ENCODE measurements around the gene GABRD. TPM values are rescaled to one million over a fixed set of nuclear protein-coding genes. Genes with fewer than 3 reads are reported as not detected.

Gene GABRD
- total RNA-seq, 1 experiment from 2014 or later, result 15.6 TPM

DNA sequence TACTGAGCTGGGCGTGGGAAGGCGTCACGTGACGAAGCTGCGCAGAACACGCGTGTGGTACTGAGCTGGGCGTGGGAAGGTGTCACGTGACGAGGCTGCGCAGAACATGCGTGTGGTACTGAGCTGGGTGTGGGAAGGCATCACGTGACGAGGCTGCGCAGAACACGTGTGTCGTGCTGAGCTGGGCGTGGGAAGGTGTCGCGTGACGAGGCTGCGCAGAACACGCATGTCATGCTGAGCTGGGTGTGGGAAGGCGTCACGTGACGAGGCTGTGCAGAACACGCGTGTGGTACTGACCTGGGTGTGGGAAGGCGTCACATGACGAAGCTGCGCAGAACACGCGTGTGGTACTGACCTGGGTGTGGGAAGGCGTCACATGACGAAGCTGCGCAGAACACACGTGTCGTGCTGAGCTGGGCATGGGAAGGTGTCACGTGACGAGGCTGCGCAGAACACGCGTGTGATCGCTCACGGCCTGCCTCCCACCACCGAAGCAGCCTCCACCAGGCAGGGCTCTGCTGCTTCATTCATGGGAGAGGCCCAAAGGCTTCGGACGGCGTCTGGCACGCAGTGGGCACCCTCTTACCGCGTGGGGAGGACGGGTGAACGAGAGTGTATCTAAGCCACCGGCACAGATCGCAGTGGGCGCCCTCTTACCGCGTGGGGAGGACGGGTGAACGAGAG is 39.5 kb upstream of the GABRD start:
- intact Hi-C loops (cut with micrococcal nuclease), result no loop called here
- no peaks in the 10 kb centered on the region for H3K9me3 ChIP-seq (ENCODE audit: control insufficient read depth in 1 of 2, insufficient read depth in 1 of 2, low read depth in 1 of 2, low read length in 2 of 2)
- no peak overlapping the region for H2AFZ ChIP-seq (ENCODE audit: low read depth, low read length, poor library complexity, severe bottlenecking)
- no peak overlapping the region for H3K27ac ChIP-seq (ENCODE audit: low read depth, low read length)
- no peaks in the 10 kb centered on the region for H4K20me1 ChIP-seq (ENCODE audit: insufficient read depth)
- TF ChIP-seq JUND (IDR thresholded peaks at IDR 0.05) (no peak), CEBPB (IDR thresholded peaks at IDR 0.05; ENCODE audit: low read depth) (no peak), ELF1 (IDR thresholded peaks at IDR 0.05; ENCODE audit: borderline replicate concordance, low read depth) (no peak), CTCF (IDR thresholded peaks at IDR 0.05 in 2 of 3, conservative IDR thresholded peaks at IDR 0.05 in 1 of 3; ENCODE audit: borderline replicate concordance in 1 of 3, insufficient read depth in 1 of 3, low read depth in 2 of 3, low read length in 2 of 3) (no peak), SRF (IDR thresholded peaks at IDR 0.05; ENCODE audit: low read depth) (no peak), ATF3 (IDR thresholded peaks at IDR 0.05) (no peak), FOSL1 (IDR thresholded peaks at IDR 0.05; ENCODE audit: low read depth) (no peak), ZNF274 (IDR thresholded peaks at IDR 0.05; ENCODE audit: low read depth, low read length) (no peak), EZH2phosphoT487 (IDR thresholded peaks at IDR 0.05; ENCODE audit: borderline replicate concordance) (no peak), EZH2 (IDR thresholded peaks at IDR 0.05) (no peak), ZFX (IDR thresholded peaks at IDR 0.05) (no peak), RAD21 (IDR thresholded peaks at IDR 0.05; ENCODE audit: low read depth) (no peak)
- TF ChIP-seq, protein P1, sequence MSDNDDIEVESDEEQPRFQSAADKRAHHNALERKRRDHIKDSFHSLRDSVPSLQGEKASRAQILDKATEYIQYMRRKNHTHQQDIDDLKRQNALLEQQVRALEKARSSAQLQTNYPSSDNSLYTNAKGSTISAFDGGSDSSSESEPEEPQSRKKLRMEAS (IDR thresholded peaks at IDR 0.05), result no peak
- TF ChIP-seq, protein P2, sequence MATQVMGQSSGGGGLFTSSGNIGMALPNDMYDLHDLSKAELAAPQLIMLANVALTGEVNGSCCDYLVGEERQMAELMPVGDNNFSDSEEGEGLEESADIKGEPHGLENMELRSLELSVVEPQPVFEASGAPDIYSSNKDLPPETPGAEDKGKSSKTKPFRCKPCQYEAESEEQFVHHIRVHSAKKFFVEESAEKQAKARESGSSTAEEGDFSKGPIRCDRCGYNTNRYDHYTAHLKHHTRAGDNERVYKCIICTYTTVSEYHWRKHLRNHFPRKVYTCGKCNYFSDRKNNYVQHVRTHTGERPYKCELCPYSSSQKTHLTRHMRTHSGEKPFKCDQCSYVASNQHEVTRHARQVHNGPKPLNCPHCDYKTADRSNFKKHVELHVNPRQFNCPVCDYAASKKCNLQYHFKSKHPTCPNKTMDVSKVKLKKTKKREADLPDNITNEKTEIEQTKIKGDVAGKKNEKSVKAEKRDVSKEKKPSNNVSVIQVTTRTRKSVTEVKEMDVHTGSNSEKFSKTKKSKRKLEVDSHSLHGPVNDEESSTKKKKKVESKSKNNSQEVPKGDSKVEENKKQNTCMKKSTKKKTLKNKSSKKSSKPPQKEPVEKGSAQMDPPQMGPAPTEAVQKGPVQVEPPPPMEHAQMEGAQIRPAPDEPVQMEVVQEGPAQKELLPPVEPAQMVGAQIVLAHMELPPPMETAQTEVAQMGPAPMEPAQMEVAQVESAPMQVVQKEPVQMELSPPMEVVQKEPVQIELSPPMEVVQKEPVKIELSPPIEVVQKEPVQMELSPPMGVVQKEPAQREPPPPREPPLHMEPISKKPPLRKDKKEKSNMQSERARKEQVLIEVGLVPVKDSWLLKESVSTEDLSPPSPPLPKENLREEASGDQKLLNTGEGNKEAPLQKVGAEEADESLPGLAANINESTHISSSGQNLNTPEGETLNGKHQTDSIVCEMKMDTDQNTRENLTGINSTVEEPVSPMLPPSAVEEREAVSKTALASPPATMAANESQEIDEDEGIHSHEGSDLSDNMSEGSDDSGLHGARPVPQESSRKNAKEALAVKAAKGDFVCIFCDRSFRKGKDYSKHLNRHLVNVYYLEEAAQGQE (IDR thresholded peaks at IDR 0.05; ENCODE audit: low read depth), result no peak
- CTCF ChIA-PET, result no interaction called here
- DNase-seq (ENCODE audit: low read depth, low spot score), result no peak
- POLR2A ChIA-PET, result no interaction called here
- no peak overlapping the region for H3K4me3 ChIP-seq (replicated peaks in 1 of 2; ENCODE audit: low read depth in 1 of 2, low read length in 2 of 2)
- H3K9ac ChIP-seq (ENCODE audit: low read length), result no peak overlapping the region
- no peak for ATAC-seq
- BruUV-seq (replicated peaks), result no TSS peak
- H3K27me3 ChIP-seq (ENCODE audit: insufficient read depth, low read length), result no peaks in the 10 kb centered on the region
- no peaks in the 10 kb centered on the region for H3K36me3 ChIP-seq (ENCODE audit: control insufficient read depth in 1 of 2, insufficient read depth in 2 of 2, low read length in 2 of 2)
- RAD21 ChIA-PET (ENCODE audit: low non-redundant PET in 1 of 2, low total read pairs in 2 of 2, uncharacterized antibody in 2 of 2, unreplicated experiment in 2 of 2), result no interaction called here
- no peaks in the 10 kb centered on the region for H3K9me2 ChIP-seq (ENCODE audit: insufficient read depth)
- no peak overlapping the region for H3K4me2 ChIP-seq (ENCODE audit: low read length)
- peaks cover 4 to 24% of the 10 kb centered on the region in 2 experiments; a peak in 3 of 4 replicates for H3K4me1 ChIP-seq (ENCODE audit: control insufficient read depth in 1 of 2, insufficient read depth in 2 of 2, low read length in 2 of 2)
- H3K79me2 ChIP-seq (ENCODE audit: insufficient read depth, low read length), result no peaks in the 10 kb centered on the region
